GM12878 (cell line): ENCODE data around the gene MIPOL1. TPM values are rescaled to one million over a fixed set of nuclear protein-coding genes. Genes with fewer than 3 reads are reported as not detected.
"Not testable (repeated sequence)": the region's sequence is repeated elsewhere in the genome, so short reads cannot be mapped to it uniquely, and the experiment has no call there.

Experiments used
- ATAC-seq: fragments of 200-7000 bp; cut with Tn5 transposase; 3 replicates; pipeline ENCODE4 v1.9.1; 2020; ENCODE audit warnings: mild to moderate bottlenecking, moderate library complexity
- BruUV-seq: library from RNA; stranded (reverse); fragments of 400-500 nt; replicated peaks from 2 replicates; lab custom pipeline; 2021; lab: Mats Ljungman, UMichigan
- CTCF ChIA-PET: fragments of 300-600 bp; sonication (Branson Sonifier 250); formaldehyde crosslinking; extraction: SDS; loops from one replicate; lab custom pipeline; 2021; ENCODE audit warnings: inconsistent platforms; lab: Yijun Ruan, JAX
- POLR2A ChIA-PET: fragments of 350-600 bp; formaldehyde crosslinking; extraction: SDS; loops from one replicate; lab custom pipeline; 2021; ENCODE audit warnings: inconsistent platforms; lab: Charles Lee
- RAD21 ChIA-PET: fragments of 300-600 bp; sonication (Branson Sonifier 250); formaldehyde crosslinking; loops from one replicate; lab custom pipeline; 2023; ENCODE audit warnings: antibody characterized with exemption; ENCODE audit not compliant: unreplicated experiment; lab: Charles Lee
- SMC1A ChIA-PET: fragments of 300-600 bp; sonication (Branson Sonifier 250); formaldehyde crosslinking; loops from one replicate; lab custom pipeline; 2023; ENCODE audit not compliant: unreplicated experiment, uncharacterized antibody; lab: Charles Lee
- DNase-seq: peaks from one replicate; pipeline ENCODE4 v3.0.0-alpha.2; 2011; ENCODE audit warnings: low read depth, low spot score
- FAIRE-seq: peaks from 3 replicates; lab custom pipeline; 2011; peaks lifted over from hg19 to GRCh38; lab: Jason Lieb, UNC
- H2AFZ ChIP-seq: 2 replicates; pipeline ENCODE4 v1.6.0; 2011; ENCODE audit warnings: low read depth, low read length, control low read depth; ENCODE audit not compliant: control insufficient read depth
- H3K27ac ChIP-seq: 2 replicates; pipeline ENCODE4 v1.5.1; 2011; ENCODE audit warnings: control low read depth; ENCODE audit not compliant: control insufficient read depth, insufficient read depth
- H3K27me3 ChIP-seq, 2 experiments: replicated peaks in 1 of 2; 2 replicates each; pipeline versions ENCODE4 v1.6.0 to v1.6.1; 2011; ENCODE audit warnings: low read length in 1 of 2; ENCODE audit not compliant: control insufficient read depth in 2 of 2, insufficient read depth in 2 of 2
- H3K36me3 ChIP-seq, 2 experiments: 2 replicates each; pipeline ENCODE4 v1.5.1; 2011; ENCODE audit warnings: low read length in 1 of 2; ENCODE audit not compliant: control insufficient read depth in 2 of 2, insufficient read depth in 2 of 2
- H3K4me1 ChIP-seq: 2 replicates; pipeline ENCODE4 v1.6.1; 2011; ENCODE audit warnings: mild to moderate bottlenecking, low read length, moderate library complexity, mixed read lengths; ENCODE audit not compliant: control insufficient read depth, insufficient read depth
- H3K4me2 ChIP-seq: 2 replicates; pipeline ENCODE4 v1.6.0; 2011; ENCODE audit warnings: control low read depth; ENCODE audit not compliant: control insufficient read depth, insufficient read depth
- H3K4me3 ChIP-seq: fragments of 200-600 bp; sonication (generic); 2 replicates; pipeline ENCODE4 v1.5.1; 2016
- H3K79me2 ChIP-seq: 2 replicates; pipeline ENCODE4 v1.6.0; 2011; ENCODE audit warnings: low read length; ENCODE audit not compliant: control insufficient read depth, insufficient read depth
- H3K9ac ChIP-seq: 2 replicates; pipeline ENCODE4 v1.8.0; 2011; ENCODE audit warnings: low read length, control low read depth, mixed read lengths; ENCODE audit not compliant: control insufficient read depth, insufficient read depth
- H3K9me3 ChIP-seq: replicated peaks from 3 replicates; pipeline ENCODE4 v1.5.1; 2011; ENCODE audit warnings: mild to moderate bottlenecking, low read length; ENCODE audit not compliant: control insufficient read depth, insufficient read depth
- H4K20me1 ChIP-seq: 2 replicates; pipeline ENCODE4 v1.6.0; 2011; ENCODE audit not compliant: control insufficient read depth, insufficient read depth
- SIX5 ChIP-seq: IDR thresholded peaks from 2 replicates; pipeline ENCODE4 v1.6.1; 2011; ENCODE audit warnings: mild to moderate bottlenecking, low read depth, low read length, moderate library complexity; ENCODE audit not compliant: severe bottlenecking
- WGBS: methylation state at CpG from one replicate; pipeline ENCODE4 v1.1.6; 2016; ENCODE audit warnings: low lambda C conversion rate; ENCODE audit not compliant: insufficient replicate concordance, insufficient coverage; ENCODE audit errors: missing lambda C conversion rate; 5-methylcytosine and 5-hydroxymethylcytosine counted together
- in situ Hi-C: fragments of 300-500 bp; cut with MboI; formaldehyde crosslinking; loops from 9 replicates; pipeline ENCODE4 v1.14.3; 2018; ENCODE audit warnings: mixed read lengths
- intact Hi-C: fragments of 100-400 bp; cut with micrococcal nuclease; formaldehyde crosslinking; loops from one replicate; pipeline ENCODE4 v1.14.2; 2022; ENCODE audit not compliant: unreplicated experiment
- polyA plus RNA-seq, 11 experiments: library from polyadenylated mRNA; depleted of rRNA in 4 of 11; unstranded in 6 of 11; stranded (reverse) in 5 of 11; fragments of >200 nt; fragmentation: Nextera tagmentation in 4 of 11; fragmentation: Illumina TruSeq in 1 of 11; extraction: Ambion mirVana in 4 of 11; extraction: Trizol in 1 of 11; gene quantifications; 1 replicate in 1 of 11; 2 replicates in 10 of 11; pipeline versions ENCODE4 v1.2.1 to v1.2.3, GENCODE V29; 2011 to 2016; ENCODE audit warnings: inconsistent platforms in 2 of 11, missing spikeins in 2 of 11, low read depth in 1 of 11
- total RNA-seq, 4 experiments: library from RNA; depleted of rRNA in 3 of 4; stranded (reverse); fragments of >200 nt in 3 of 4; fragmentation: Illumina TruSeq in 1 of 4; extraction: Trizol in 1 of 4; gene quantifications; 2 replicates each; pipeline versions ENCODE4 v1.2.1 to v1.2.3, GENCODE V29; 2013 to 2021

MIPOL1 gene
- total and polyA plus RNA-seq, 10 of the 15 experiments (the other 5 are each of a cell fraction or from before 2014, with no cell fraction given), result 0.06 TPM; not detected in 9

DNA sequence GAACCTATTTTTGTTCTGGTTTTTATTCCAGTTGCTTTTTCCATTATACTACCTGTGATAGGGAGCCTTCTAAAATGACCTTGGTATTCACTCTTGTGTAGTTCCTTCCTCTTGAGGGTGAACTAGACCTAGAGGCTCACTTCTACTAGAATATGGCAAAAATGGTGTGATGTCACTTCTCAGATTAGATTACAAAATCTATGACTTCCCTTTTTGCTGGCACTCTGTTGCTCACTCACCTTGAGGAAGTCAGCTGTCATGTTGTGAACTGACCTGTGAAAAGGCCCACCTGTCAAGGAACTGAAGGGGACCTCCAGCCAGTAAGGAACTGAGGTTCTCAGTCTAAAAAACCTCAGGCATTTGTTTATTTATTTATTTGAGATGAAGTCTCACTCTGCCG is 5.7 kb downstream of the MIPOL1 start:
- FAIRE-seq (no peak), ATAC-seq (no peak), DNase-seq (no peak)
- TF ChIP-seq SIX5, result no peak
- Histone ChIP-seq H2AFZ (no peak overlapping the region), H3K9ac (no peak overlapping the region), H3K79me2 (no peaks in the 10 kb centered on the region), H3K27ac (no peak overlapping the region), H4K20me1 (no peaks in the 10 kb centered on the region), H3K9me3 (no peaks in the 10 kb centered on the region; the same call in 2 of the 3 replicates), H3K36me3 (no peaks in the 10 kb centered on the region), H3K27me3 (no peaks in the 10 kb centered on the region), H3K4me1 (no peaks in the 10 kb centered on the region), H3K4me3 (no peak overlapping the region), H3K4me2 (no peak overlapping the region)
- no TSS peak for BruUV-seq
- SMC1A ChIA-PET, result no interaction called here
- in situ Hi-C loops, result no loop called here
- CTCF ChIA-PET, result no interaction called here
- intact Hi-C loops, result no loop called here
- RAD21 ChIA-PET, result no interaction called here
- POLR2A ChIA-PET, result no interaction called here
- 100% methylated on average over 1 of the region's 1 CpG for WGBS

DNA sequence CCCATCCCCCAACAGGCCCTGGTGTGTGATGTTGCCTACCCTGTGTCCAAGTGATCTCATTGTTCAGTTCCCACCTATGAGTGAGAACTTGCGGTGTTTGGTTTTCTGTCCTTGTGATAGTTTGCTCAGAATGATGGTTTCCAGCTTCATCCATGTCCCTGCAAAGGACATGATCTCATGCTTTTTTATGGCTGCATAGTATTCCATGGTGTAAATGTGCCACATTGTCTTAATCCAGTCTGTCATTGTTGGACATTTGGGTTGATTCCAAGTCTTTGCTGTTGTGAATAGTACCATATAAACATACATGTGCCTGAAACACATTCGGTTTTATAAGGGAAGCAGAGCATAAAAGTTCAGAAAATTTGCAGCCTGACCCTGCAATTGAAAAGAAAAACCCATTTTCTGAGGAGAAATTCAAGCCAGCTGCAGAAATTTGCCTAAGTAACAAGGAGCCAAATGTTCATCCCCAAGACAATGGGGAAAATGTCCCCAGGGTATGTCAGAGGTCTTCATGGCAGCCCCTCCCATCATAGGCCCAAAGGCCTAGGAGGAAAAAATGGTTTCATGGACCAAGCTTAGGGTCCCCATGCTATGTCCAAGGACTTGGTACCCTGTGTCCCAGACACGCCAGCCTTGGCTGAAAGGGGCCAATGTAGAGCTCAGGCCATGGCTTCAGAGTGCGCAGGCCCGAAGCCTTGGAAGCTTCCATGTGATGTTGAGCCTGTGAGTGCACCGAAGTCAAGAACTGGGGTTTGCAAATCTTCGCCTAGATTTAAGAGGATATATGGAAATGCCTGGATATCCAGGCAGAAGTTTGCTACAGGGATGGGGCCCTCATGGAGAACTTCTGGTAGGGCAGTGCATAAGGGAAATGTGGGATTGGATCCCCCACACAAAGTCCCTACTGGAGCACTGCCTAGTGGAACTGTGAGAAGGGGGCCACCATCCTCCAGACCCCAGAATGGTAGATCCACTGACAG is 8.2 kb downstream of the MIPOL1 start:
- BruUV-seq, CTCF ChIA-PET, in situ Hi-C loops, H3K4me1 ChIP-seq, ATAC-seq, SMC1A ChIA-PET, H3K27ac ChIP-seq, H2AFZ ChIP-seq, intact Hi-C loops, FAIRE-seq, H3K9ac ChIP-seq, POLR2A ChIA-PET, H3K36me3 ChIP-seq, H3K79me2 ChIP-seq, H3K9me3 ChIP-seq, H4K20me1 ChIP-seq, H3K27me3 ChIP-seq, H3K4me3 ChIP-seq, H3K4me2 ChIP-seq, RAD21 ChIA-PET, DNase-seq: not testable (repeated sequence)
- WGBS, result 50% methylated on average over 7 of the region's 7 CpGs

DNA sequence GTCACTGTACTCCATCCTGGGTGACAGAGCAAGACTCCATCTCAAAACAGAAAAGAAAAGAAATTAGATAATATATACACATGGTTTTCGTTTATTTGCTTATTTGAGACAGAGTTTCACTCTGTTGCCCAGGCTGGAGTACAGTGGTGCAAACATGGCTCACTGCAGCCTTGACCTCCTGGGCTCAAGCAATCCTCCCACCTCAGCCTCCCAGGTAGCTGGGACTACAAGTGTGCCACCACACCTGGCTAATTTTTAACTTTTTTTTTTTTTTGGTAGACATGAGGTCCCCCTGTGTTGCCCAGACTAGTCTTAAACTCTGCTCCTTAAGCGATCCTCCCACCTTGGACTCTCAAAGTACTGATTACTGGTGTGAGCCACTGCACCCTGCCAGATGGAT is 11.9 kb downstream of the MIPOL1 start:
- H3K27ac ChIP-seq, H3K4me2 ChIP-seq, H3K4me1 ChIP-seq, H3K9ac ChIP-seq, POLR2A ChIA-PET, intact Hi-C loops, H4K20me1 ChIP-seq, H3K36me3 ChIP-seq, DNase-seq, H2AFZ ChIP-seq, FAIRE-seq, H3K4me3 ChIP-seq, ATAC-seq, BruUV-seq, H3K79me2 ChIP-seq, RAD21 ChIA-PET, H3K27me3 ChIP-seq, H3K9me3 ChIP-seq, in situ Hi-C loops, SMC1A ChIA-PET: not testable (repeated sequence)
- 21% methylated on average over 2 of the region's 2 CpGs for WGBS
- CTCF ChIA-PET, result interaction anchor here (0.7 kb wide), 1 partner anchor 10 kb away, joined by 5 read pairs; no protein-coding TSS in a partner anchor
